ENCODE data around the gene OR11H6.
"Not testable (repeated sequence)": the region's sequence is repeated elsewhere in the genome, so short reads cannot be mapped to it uniquely, and the experiment has no call there.

OR11H6 gene

DNA sequence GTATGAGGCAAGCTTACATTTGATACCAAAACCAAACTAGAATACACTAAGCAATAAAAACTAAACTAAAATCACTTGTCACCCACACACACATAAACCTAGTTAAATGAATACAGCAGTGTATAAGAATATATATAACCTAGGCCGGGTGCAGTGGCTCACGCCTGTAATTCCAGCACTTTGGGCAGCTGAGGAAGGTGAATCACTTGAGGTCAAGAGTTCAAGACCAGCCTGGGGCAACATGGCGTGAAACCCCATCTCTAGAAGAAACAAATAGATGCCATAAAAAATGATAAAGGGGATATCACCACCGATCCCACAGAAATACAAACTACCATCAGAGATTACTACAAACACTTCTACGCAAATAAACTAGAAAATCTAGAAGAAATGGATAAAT lies 40.9 kb downstream of the OR11H6 start:
- not testable (repeated sequence) for DNase-seq

- no peak for DNase-seq
Measured at GRCh38 chr14:20274062-20274461, 50.6 kb downstream of the OR11H6 start.
